Lower leg skin (tissue), 4 donors: Measurements from ENCODE around the gene PMEPA1. TPM values are rescaled to one million over a fixed set of nuclear protein-coding genes. Genes with fewer than 3 reads are reported as not detected.
A peak's percentile ranks its signal among the peaks of the same experiment; 100 is the strongest.

Experiments used
- DNase-seq, 2 donors: peaks; one replicate each; pipeline ENCODE4 v3.0.0-alpha.2; 2019; ENCODE audit warnings: low spot score in 2 of 2
- H3K4me3 ChIP-seq: fragments of 200-600 bp; sonication (generic); 2 replicates; pipeline ENCODE4 v1.5.1; 2017; ENCODE audit warnings: mild to moderate bottlenecking, low read depth; ENCODE audit not compliant: poor library complexity, severe bottlenecking
- POLR2A ChIP-seq, 2 donors: fragments of 450-650 bp; IDR thresholded peaks; one replicate each; pipeline ENCODE4 v1.6.1; 2016 to 2017; ENCODE audit warnings: antibody characterized with exemption in 2 of 2, mild to moderate bottlenecking in 1 of 2, moderate library complexity in 1 of 2
- WGBS, 2 donors: methylation state at CpG; one replicate each; pipeline ENCODE4 v1.1.5; 2018; 5-methylcytosine and 5-hydroxymethylcytosine counted together
- intact Hi-C: fragments of 100-400 bp; cut with DNase I; formaldehyde crosslinking; loops from one replicate; pipeline ENCODE4 v1.15.0; 2023; ENCODE audit warnings: low total_unique reads
- total RNA-seq, 4 donors: library from RNA; depleted of rRNA; stranded (reverse); fragments of >200 nt; gene quantifications; one replicate each; pipeline ENCODE4 v1.1.0, GENCODE V29; 2016
- TF ChIP-seq, protein P1 (sequence below), 3 donors: fragments of 450-650 bp; IDR thresholded peaks; one replicate each; pipeline ENCODE4 v1.5.1; 2016; ENCODE audit warnings: antibody characterized with exemption in 3 of 3, mild to moderate bottlenecking in 3 of 3, moderate library complexity in 2 of 3

PMEPA1 gene
- total RNA-seq, 4 donors from 2014 or later = 4.3 to 22.1 (median 11.8) TPM

DNA sequence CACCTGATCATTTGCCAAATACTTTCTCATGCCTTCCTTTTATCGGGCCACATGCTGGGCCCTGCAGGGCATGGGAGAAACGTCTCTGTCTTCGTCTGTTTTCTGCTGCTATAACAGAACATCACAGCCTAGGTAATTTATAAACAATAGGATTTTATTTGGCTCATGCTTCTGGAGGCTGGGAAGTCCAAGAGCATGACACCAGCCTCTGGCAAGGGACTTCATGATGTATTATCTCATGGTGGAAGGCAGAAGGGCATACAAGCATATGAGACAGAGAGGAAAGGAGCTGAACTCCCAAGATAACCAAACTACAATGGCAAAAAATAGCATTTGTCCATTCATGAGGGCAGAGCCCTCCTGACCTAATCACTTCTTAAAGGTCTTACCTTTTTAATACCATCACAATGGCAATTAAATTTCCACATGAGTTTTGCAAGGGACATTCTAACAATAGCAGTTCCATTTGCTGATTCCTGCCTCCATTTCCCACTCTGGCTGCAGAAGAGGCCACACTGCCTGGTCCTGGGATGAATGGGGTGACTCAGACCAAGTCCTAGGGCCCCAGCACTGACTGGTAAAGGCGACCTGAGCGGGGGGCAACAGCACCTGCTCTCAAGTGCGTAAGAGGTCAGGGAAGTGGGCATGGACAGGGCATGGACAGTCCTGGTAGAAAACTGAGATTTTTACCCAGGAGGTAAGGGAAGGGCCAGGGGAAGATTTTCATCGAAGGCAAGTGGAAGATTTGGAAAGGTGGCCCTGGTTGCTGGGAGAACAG lies 84.4 kb downstream of the PMEPA1 start:
- TF ChIP-seq POLR2A (IDR thresholded peaks at IDR 0.05) = no peak
- TF ChIP-seq, protein P1, sequence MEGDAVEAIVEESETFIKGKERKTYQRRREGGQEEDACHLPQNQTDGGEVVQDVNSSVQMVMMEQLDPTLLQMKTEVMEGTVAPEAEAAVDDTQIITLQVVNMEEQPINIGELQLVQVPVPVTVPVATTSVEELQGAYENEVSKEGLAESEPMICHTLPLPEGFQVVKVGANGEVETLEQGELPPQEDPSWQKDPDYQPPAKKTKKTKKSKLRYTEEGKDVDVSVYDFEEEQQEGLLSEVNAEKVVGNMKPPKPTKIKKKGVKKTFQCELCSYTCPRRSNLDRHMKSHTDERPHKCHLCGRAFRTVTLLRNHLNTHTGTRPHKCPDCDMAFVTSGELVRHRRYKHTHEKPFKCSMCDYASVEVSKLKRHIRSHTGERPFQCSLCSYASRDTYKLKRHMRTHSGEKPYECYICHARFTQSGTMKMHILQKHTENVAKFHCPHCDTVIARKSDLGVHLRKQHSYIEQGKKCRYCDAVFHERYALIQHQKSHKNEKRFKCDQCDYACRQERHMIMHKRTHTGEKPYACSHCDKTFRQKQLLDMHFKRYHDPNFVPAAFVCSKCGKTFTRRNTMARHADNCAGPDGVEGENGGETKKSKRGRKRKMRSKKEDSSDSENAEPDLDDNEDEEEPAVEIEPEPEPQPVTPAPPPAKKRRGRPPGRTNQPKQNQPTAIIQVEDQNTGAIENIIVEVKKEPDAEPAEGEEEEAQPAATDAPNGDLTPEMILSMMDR (IDR thresholded peaks at IDR 0.05) = no peak
- 87 to 88% methylated on average over 7 of the region's 7 CpGs for WGBS, 2 donors
- peak in 1 of 2 donors; percentile 69 for DNase-seq
- no peak overlapping the region for H3K4me3 ChIP-seq
- intact Hi-C loops = no loop called here

DNA sequence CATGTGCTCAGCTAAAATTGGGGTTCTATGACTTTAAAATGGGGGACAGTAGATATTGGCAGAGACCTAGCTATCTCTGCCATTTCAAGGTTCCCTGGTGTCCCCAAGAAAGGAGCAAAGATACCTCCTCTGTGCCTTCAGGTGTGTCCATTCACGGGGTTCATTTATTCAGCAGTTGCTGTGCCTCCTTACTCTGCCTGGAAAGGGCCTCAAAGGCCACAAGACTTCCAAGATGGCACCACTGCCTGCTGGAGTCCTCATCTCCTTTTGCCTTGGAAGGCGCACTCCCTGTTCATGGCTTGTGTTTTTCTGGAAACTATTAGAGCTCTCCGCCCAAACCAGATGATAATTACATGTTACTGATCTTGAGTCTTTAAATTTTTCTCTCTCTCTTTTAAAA lies 85.7 kb downstream of the PMEPA1 start:
- H3K4me3 ChIP-seq = no peak overlapping the region
- intact Hi-C loops = no loop called here
- WGBS, 2 donors = 69 to 72% methylated on average over 3 of the region's 3 CpGs
- TF ChIP-seq POLR2A (IDR thresholded peaks at IDR 0.05) = no peak
- TF ChIP-seq, protein P1 (IDR thresholded peaks at IDR 0.05) = no peak
- DNase-seq = peak in 1 of 2 donors; percentile 9

DNA sequence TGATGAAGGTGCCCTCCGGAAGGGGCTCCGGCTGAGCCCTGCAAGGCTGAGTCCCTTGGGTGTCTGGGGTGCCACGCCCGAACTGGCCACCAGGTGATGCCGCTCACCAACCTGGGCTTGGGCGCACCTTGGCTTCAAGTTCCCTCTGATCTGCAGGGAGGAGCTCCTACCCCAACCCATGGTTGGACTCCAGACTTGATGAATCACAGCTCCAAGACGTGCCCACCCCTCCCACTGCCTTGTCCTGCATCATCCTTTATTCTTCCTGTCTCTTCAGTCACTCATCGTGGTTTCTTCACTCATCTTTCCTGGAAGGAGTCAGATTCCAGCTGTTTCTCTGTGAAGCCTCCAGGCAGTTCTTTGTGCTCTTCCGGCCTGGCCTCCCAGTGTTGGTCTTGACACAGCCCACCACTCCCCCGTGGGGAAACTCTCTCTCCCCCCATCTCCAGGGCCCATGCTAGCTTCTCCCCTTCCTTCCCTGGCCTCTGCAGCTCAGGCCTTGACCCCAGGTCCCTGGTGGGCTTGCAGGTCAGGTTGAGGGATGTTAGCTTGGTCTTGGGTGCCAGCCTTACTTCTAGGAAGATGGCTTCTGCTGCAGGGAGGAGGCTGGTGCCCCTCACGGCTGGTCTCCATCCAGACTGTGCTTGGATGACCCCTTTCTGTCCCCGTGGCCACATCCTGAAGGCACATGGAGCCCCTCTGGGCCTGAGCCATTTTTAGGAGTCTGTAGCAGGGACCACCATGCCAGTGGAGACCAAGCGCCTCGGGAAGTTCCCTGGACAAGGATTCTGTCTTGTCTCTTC lies 87.0 kb downstream of the PMEPA1 start:
- TF ChIP-seq POLR2A (IDR thresholded peaks at IDR 0.05) = no peak
- TF ChIP-seq, protein P1 (IDR thresholded peaks at IDR 0.05) = peak in 1 of 3 donors; percentile 41
- DNase-seq = peak in 1 of 2 donors; percentile 90
- WGBS, 2 donors = 58 to 74% methylated on average over 14 of the region's 14 CpGs
- intact Hi-C loops = no loop called here
- no peak overlapping the region for H3K4me3 ChIP-seq

DNA sequence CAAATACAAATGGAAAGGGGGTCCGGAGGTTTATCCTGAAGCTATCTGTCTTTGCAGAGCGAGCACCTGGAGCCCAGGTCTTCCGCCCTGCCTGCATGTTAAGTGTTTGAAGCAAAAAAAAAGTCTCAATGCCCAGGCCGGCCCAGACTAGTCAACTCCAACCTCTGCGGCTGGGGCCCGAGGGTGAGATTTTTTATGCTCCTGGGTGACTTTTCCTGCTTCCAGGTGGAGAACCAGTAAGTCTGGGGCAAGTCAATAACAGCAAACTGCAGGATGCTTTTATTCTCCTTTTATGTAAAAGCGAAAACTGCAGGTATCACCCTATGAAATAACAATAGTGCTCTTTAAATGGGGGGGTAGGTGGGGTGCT lies 87.6 kb downstream of the PMEPA1 start:
- peak in 1 of 2 donors; percentile 20 for DNase-seq
- TF ChIP-seq, protein P1 (IDR thresholded peaks at IDR 0.05) = no peak
- 59 to 63% methylated on average over 7 of the region's 7 CpGs for WGBS, 2 donors
- intact Hi-C loops = no loop called here
- no peak overlapping the region for H3K4me3 ChIP-seq

DNA sequence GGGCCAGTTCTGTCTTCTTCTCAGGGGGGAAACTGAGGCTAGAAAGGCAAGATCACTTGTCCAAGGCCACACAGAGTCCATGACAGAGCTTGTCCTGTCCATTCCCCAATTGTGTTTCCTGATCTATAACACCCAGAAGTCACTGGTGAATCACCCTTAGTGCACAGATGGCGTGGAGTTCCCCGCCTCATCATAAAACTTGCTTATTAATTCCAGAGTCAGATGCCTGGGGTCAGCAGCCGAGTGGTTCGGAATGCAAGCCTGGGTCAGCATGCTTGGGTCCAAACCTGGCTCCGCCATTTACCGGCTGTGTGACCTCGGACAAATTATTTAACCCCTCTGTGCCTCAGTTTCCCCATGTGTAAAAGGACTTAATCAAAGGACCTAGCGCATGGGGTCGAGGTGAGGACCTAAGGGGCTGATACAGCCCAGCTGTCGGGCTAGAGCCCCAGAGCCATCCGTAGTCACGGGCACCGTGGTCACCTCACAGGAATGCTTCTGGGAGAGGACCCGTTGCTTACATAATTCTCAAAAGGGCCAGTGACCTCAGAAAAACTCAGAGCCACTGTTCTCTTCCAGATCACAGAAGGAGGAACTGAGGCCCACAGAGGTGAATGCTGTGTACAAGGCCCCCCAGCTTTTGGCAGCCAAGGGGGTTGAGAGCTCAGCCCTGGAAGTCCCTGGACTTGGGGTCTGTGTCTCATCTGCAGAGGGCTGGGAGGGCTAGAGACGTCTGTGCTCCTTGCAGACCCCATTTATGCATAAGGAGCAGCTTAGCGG lies 88.2 kb downstream of the PMEPA1 start:
- no peak for TF ChIP-seq POLR2A (IDR thresholded peaks at IDR 0.05)
- TF ChIP-seq, protein P1 (IDR thresholded peaks at IDR 0.05) = no peak
- intact Hi-C loops = no loop called here
- no peak overlapping the region for H3K4me3 ChIP-seq
- DNase-seq = peak in 1 of 2 donors; percentile 52
- 70 to 71% methylated on average over 16 of the region's 16 CpGs for WGBS, 2 donors
